Kidney tubule cell (primary cell): Measurements from ENCODE around the gene CALD1.

Source experiments
- DNase-seq: peaks from one replicate; pipeline ENCODE4 v3.0.0-alpha.2; 2018; ENCODE audit warnings: low spot score

The CALD1 gene

GRCh38 chr7:134778941-134779740 lies at the start of gene CALD1:
TSS of gene CALD1 (plus strand) at chr7:134779634. CDS start at chr7:134867734, 88,100 bp downstream.
- peak; percentile 99 for DNase-seq

- no peak for DNase-seq
Observed at GRCh38 chr7:134729895-134730294, 49.5 kb upstream of the CALD1 start.

GRCh38 chr7:134730411-134730829 lies 49.0 kb upstream of the CALD1 start:
- no peak for DNase-seq

GRCh38 chr7:134731616-134732015 lies 47.8 kb upstream of the CALD1 start:
- DNase-seq = no peak

- DNase-seq = no peak
Observed at GRCh38 chr7:134732728-134733127, 46.7 kb upstream of the CALD1 start.

- no peak for DNase-seq
Observed at GRCh38 chr7:134736381-134736780, 43.1 kb upstream of the CALD1 start.

- peak; percentile 69 for DNase-seq
Observed at GRCh38 chr7:134737566-134738345, 41.7 kb upstream of the CALD1 start.

GRCh38 chr7:134739362-134739761 lies 40.1 kb upstream of the CALD1 start:
- no peak for DNase-seq

GRCh38 chr7:134740376-134740775 lies 39.1 kb upstream of the CALD1 start:
- no peak for DNase-seq

- DNase-seq = peak; percentile 69
Observed at GRCh38 chr7:134741907-134742635, 37.4 kb upstream of the CALD1 start.

- DNase-seq = no peak
Observed at GRCh38 chr7:134742688-134743350, 36.6 kb upstream of the CALD1 start.

- no peak for DNase-seq
Observed at GRCh38 chr7:134744569-134744968, 34.9 kb upstream of the CALD1 start.

- no peak for DNase-seq
Observed at GRCh38 chr7:134747326-134747725, 32.1 kb upstream of the CALD1 start.

- peak; percentile 47 for DNase-seq
Observed at GRCh38 chr7:134750083-134751062, 29.1 kb upstream of the CALD1 start.

GRCh38 chr7:134752006-134752760 lies 27.3 kb upstream of the CALD1 start:
- DNase-seq = peak; percentile 23

- no peak for DNase-seq
Observed at GRCh38 chr7:134755422-134756022, 23.9 kb upstream of the CALD1 start.

- DNase-seq = no peak
Observed at GRCh38 chr7:134757938-134758337, 21.5 kb upstream of the CALD1 start.

- DNase-seq = no peak
Observed at GRCh38 chr7:134758981-134759380, 20.5 kb upstream of the CALD1 start.

- no peak for DNase-seq
Observed at GRCh38 chr7:134761266-134761665, 18.2 kb upstream of the CALD1 start.

GRCh38 chr7:134763960-134764359 lies 15.5 kb upstream of the CALD1 start:
- DNase-seq = no peak
